Measurements from ENCODE around the gene GOT1.

GOT1 gene

GRCh38 chr10:99391346-99391745, 39.1 kb downstream of the GOT1 start:
- H3K36me3 ChIP-seq (ENCODE audit: control insufficient read depth, insufficient read depth, low read length), result peaks cover 3% of the 10 kb centered on the region
- no peak overlapping the region for H3K4me3 ChIP-seq (replicated peaks; ENCODE audit: low read depth, low read length)
- TF ChIP-seq CTCF (IDR thresholded peaks at IDR 0.05; ENCODE audit: insufficient read depth, low read length, poor library complexity, severe bottlenecking), result no peak
- H3K27me3 ChIP-seq (replicated peaks; ENCODE audit: control insufficient read depth, insufficient read depth, low read length), result no peaks in the 10 kb centered on the region; the same call in 1 of the 2 replicates
- DNase-seq (ENCODE audit: extremely low read depth, insufficient read length), result no peak

GRCh38 chr10:99389729-99390480, 40.5 kb downstream of the GOT1 start:
- H3K27me3 ChIP-seq (replicated peaks; ENCODE audit: control insufficient read depth, insufficient read depth, low read length), result no peaks in the 10 kb centered on the region; the same call in 1 of the 2 replicates
- no peak for DNase-seq (ENCODE audit: extremely low read depth, insufficient read length)
- H3K36me3 ChIP-seq (ENCODE audit: control insufficient read depth, insufficient read depth, low read length), result no peaks in the 10 kb centered on the region; the same call in none of the 2 replicates
- no peak for TF ChIP-seq CTCF (IDR thresholded peaks at IDR 0.05; ENCODE audit: insufficient read depth, low read length, poor library complexity, severe bottlenecking)
- H3K4me3 ChIP-seq (replicated peaks; ENCODE audit: low read depth, low read length), result no peak overlapping the region

GRCh38 chr10:99387541-99387940, 42.9 kb downstream of the GOT1 start:
- Histone ChIP-seq H3K36me3 (ENCODE audit: control insufficient read depth, insufficient read depth, low read length) (no peaks in the 10 kb centered on the region), H3K27me3 (replicated peaks; ENCODE audit: control insufficient read depth, insufficient read depth, low read length) (no peaks in the 10 kb centered on the region; the same call in 1 of the 2 replicates), H3K4me3 (replicated peaks; ENCODE audit: low read depth, low read length) (no peak overlapping the region)
- no peak for TF ChIP-seq CTCF (IDR thresholded peaks at IDR 0.05; ENCODE audit: insufficient read depth, low read length, poor library complexity, severe bottlenecking)
- no peak for DNase-seq (ENCODE audit: extremely low read depth, insufficient read length)

GRCh38 chr10:99387071-99387470, 43.4 kb downstream of the GOT1 start:
- H3K36me3 ChIP-seq (ENCODE audit: control insufficient read depth, insufficient read depth, low read length), result no peaks in the 10 kb centered on the region
- no peak for TF ChIP-seq CTCF (IDR thresholded peaks at IDR 0.05; ENCODE audit: insufficient read depth, low read length, poor library complexity, severe bottlenecking)
- DNase-seq (ENCODE audit: extremely low read depth, insufficient read length), result no peak
- no peaks in the 10 kb centered on the region; the same call in 1 of the 2 replicates for H3K27me3 ChIP-seq (replicated peaks; ENCODE audit: control insufficient read depth, insufficient read depth, low read length)
- no peak overlapping the region for H3K4me3 ChIP-seq (replicated peaks; ENCODE audit: low read depth, low read length)

GRCh38 chr10:99382176-99382575, 48.2 kb downstream of the GOT1 start:
- no peaks in the 10 kb centered on the region; the same call in 1 of the 2 replicates for H3K27me3 ChIP-seq (replicated peaks; ENCODE audit: control insufficient read depth, insufficient read depth, low read length)
- DNase-seq (ENCODE audit: extremely low read depth, insufficient read length), result no peak
- TF ChIP-seq CTCF (IDR thresholded peaks at IDR 0.05; ENCODE audit: insufficient read depth, low read length, poor library complexity, severe bottlenecking), result no peak

More at GRCh38 chr10:99382176-99382575, 48.2 kb downstream of the GOT1 start:
- no peak overlapping the region for H3K4me3 ChIP-seq (replicated peaks; ENCODE audit: low read depth, low read length)
- no peaks in the 10 kb centered on the region for H3K36me3 ChIP-seq (ENCODE audit: control insufficient read depth, insufficient read depth, low read length)

All from GM06990 (cell line).